Fibroblast of lung (primary cell): ENCODE results near the gene FARP1. TPM values are rescaled to one million over a fixed set of nuclear protein-coding genes. Genes with fewer than 3 reads are reported as not detected.

Experiments used
- DNase-seq, 2 donors: peaks; one replicate each; pipeline versions ENCODE4 v3.0.0 to v3.0.0-alpha.2; 2010; ENCODE audit warnings: low read depth in 2 of 2
- H2AFZ ChIP-seq: 2 replicates; pipeline ENCODE4 v1.5.1; 2012; ENCODE audit warnings: low read length, control low read depth, inconsistent platforms
- H3K27ac ChIP-seq: 2 replicates; pipeline ENCODE4 v1.5.1; 2011; ENCODE audit warnings: low read length, control low read depth; ENCODE audit not compliant: insufficient read depth
- H3K27me3 ChIP-seq: 2 replicates; pipeline ENCODE4 v1.5.1; 2011; ENCODE audit warnings: mild to moderate bottlenecking, low read length; ENCODE audit not compliant: control insufficient read depth, insufficient read depth
- H3K36me3 ChIP-seq: 2 replicates; pipeline ENCODE4 v1.5.1; 2011; ENCODE audit warnings: low read length; ENCODE audit not compliant: control insufficient read depth, insufficient read depth
- H3K4me1 ChIP-seq: 2 replicates; pipeline ENCODE4 v1.5.1; 2011; ENCODE audit warnings: low read length; ENCODE audit not compliant: control insufficient read depth, insufficient read depth; ENCODE audit errors: extremely low read depth
- H3K4me2 ChIP-seq: 2 replicates; pipeline ENCODE4 v1.5.1; 2011; ENCODE audit warnings: low read length, control low read depth; ENCODE audit not compliant: insufficient read depth; ENCODE audit errors: extremely low read depth
- H3K4me3 ChIP-seq, 4 experiments: fragments of 200-600 bp in 1 of 4; sonication (generic) in 1 of 4; replicated peaks in 1 of 4; 2 replicates each; pipeline ENCODE4 v1.5.1; 2011 to 2016; ENCODE audit warnings: low read length in 4 of 4, low read depth in 3 of 4, mild to moderate bottlenecking in 3 of 4, control low read depth in 2 of 4, inconsistent platforms in 1 of 4, mixed read lengths in 1 of 4; ENCODE audit not compliant: insufficient read depth in 1 of 4; ENCODE audit errors: control extremely low read depth in 1 of 4
- H3K79me2 ChIP-seq: 2 replicates; pipeline ENCODE4 v1.5.1; 2012; ENCODE audit warnings: mild to moderate bottlenecking, low read length, inconsistent platforms; ENCODE audit not compliant: control insufficient read depth, insufficient read depth
- H3K9ac ChIP-seq: 2 replicates; pipeline ENCODE4 v1.5.1; 2011; ENCODE audit warnings: mild to moderate bottlenecking, low read length, control low read depth; ENCODE audit not compliant: insufficient read depth
- H3K9me3 ChIP-seq: 2 replicates; pipeline ENCODE4 v1.5.1; 2012; ENCODE audit warnings: low read depth, low read length; ENCODE audit not compliant: control insufficient read depth, insufficient read depth
- H4K20me1 ChIP-seq: 2 replicates; pipeline ENCODE4 v1.5.1; 2011; ENCODE audit warnings: low read length; ENCODE audit not compliant: control insufficient read depth, insufficient read depth; ENCODE audit errors: extremely low read depth
- CTCF ChIP-seq, 2 donors: IDR thresholded peaks in 1 of 2; conservative IDR thresholded peaks in 1 of 2; 1 replicate in 1 of 2; 2 replicates in 1 of 2; pipeline ENCODE4 v1.5.1; 2011 to 2012; ENCODE audit warnings: low read length in 2 of 2, control low read depth in 1 of 2, inconsistent platforms in 1 of 2, low read depth in 1 of 2, mild to moderate bottlenecking in 1 of 2
- EZH2 ChIP-seq: IDR thresholded peaks from 2 replicates; pipeline ENCODE4 v1.5.1; 2012; ENCODE audit warnings: low read length, control low read depth, mild to moderate bottlenecking; ENCODE audit errors: missing control alignments
- polyA plus RNA-seq, 2 donors: library from polyadenylated mRNA; depleted of rRNA in 1 of 2; stranded (reverse) in 1 of 2; unstranded in 1 of 2; fragments of >200 nt; gene quantifications; 2 replicates each; pipeline ENCODE4 v1.2.1, GENCODE V29; 2011 to 2012; ENCODE audit warnings: missing spikeins in 1 of 2
- total RNA-seq: library from RNA; depleted of rRNA; stranded (reverse); fragments of >200 nt; gene quantifications from 2 replicates; pipeline ENCODE4 v1.2.1, GENCODE V29; 2014

FARP1 gene
- total and polyA plus RNA-seq, 2 donors (not counting 1 experiment from before 2014, with no cell fraction given), result 50.9 to 199 TPM

DNA sequence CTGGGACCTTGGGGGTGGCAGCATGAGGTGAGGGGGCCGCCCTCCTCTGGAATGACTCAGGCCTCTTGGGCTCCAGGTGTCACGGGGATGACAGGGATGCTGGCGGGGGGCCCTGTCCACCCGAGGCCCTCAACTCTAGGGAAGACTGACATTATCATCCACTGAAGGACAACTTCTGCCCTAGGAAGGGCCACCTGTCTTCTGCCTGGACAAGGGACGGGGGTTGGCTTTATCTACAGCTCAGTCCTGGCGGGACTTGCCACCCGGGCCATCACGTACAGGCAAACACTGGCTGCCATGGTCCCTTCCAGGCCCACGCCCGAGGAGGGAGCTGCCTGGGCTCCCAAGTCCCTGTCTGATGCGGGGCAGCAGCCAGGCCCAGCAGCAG lies 303.3 kb downstream of the FARP1 start:
- no peak overlapping the region for H2AFZ ChIP-seq
- no peaks in the 10 kb centered on the region for H4K20me1 ChIP-seq
- H3K27me3 ChIP-seq, result no peaks in the 10 kb centered on the region
- H3K79me2 ChIP-seq, result peaks cover 3% of the 10 kb centered on the region
- TF ChIP-seq EZH2, result no peak
- no peak for TF ChIP-seq CTCF (conservative IDR thresholded peaks at IDR 0.05 in 1 of 2, IDR thresholded peaks at IDR 0.05 in 1 of 2; ENCODE audit: low read depth in 1 of 2, low read length in 2 of 2)
- H3K4me2 ChIP-seq, result no peak overlapping the region
- no peak for DNase-seq
- peaks cover 25% of the 10 kb centered on the region for H3K36me3 ChIP-seq
- no peak overlapping the region for H3K4me3 ChIP-seq
- no peak overlapping the region for H3K27ac ChIP-seq
- H3K9me3 ChIP-seq, result no peaks in the 10 kb centered on the region
- H3K4me1 ChIP-seq, result peaks cover 11% of the 10 kb centered on the region
- H3K9ac ChIP-seq, result no peak overlapping the region

GRCh38 chr13:98447130-98447529 lies 304.2 kb downstream of the FARP1 start:
- peaks cover 25% of the 10 kb centered on the region for H3K36me3 ChIP-seq
- no peaks in the 10 kb centered on the region for H3K9me3 ChIP-seq
- DNase-seq, result no peak
- no peak overlapping the region for H3K9ac ChIP-seq
- H3K79me2 ChIP-seq, result peaks cover 3% of the 10 kb centered on the region
- TF ChIP-seq CTCF (conservative IDR thresholded peaks at IDR 0.05 in 1 of 2, IDR thresholded peaks at IDR 0.05 in 1 of 2; ENCODE audit: low read depth in 1 of 2, low read length in 2 of 2), result no peak
- no peak for TF ChIP-seq EZH2
- H3K27ac ChIP-seq, result no peak overlapping the region
- H2AFZ ChIP-seq, result no peak overlapping the region
- no peak overlapping the region for H3K4me3 ChIP-seq
- peaks cover 11% of the 10 kb centered on the region for H3K4me1 ChIP-seq
- no peak overlapping the region for H3K4me2 ChIP-seq
- H4K20me1 ChIP-seq, result no peaks in the 10 kb centered on the region
- H3K27me3 ChIP-seq, result no peaks in the 10 kb centered on the region

DNA sequence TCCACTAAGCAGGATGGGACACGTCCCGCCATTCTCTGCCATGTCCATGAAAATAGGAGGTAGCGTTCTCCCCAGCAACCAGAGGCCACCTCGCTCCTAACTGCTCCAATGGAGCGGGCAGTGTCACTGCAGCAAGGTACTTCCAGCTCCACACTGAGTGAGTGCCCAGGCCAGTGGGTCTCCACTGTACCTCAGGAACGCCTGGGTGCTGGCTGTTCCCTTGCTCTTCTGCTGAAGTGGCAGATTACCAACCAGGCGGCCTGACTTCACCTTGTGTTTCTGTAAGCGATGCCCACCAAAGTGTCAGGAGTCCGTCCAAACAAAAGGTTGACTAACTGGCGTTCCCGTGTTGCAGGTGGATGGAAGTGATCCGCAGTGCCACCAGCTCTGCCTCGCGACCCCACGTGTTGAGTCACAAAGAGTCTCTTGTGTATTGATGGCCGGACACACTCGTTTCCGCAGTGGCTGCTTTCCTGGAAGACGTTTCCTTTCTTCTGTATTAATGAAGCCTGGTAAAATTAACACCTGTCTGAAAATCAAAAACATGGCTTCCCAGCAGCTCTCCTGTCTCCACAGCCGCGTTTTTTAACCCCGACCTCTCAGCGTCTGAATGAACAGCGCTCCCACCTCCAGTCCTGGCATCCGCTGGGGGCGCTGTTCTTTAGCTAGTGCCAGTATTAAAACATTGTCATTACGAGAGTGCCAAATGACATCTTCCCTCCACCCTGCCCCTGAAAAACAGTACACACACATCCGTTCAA lies 305.2 kb downstream of the FARP1 start:
- Histone ChIP-seq H2AFZ (no peak overlapping the region), H3K4me3 (no peak overlapping the region), H3K9me3 (no peaks in the 10 kb centered on the region), H3K79me2 (peaks cover 3% of the 10 kb centered on the region), H3K27ac (no peak overlapping the region), H4K20me1 (no peaks in the 10 kb centered on the region), H3K4me1 (peaks cover 11% of the 10 kb centered on the region), H3K9ac (no peak overlapping the region), H3K27me3 (no peaks in the 10 kb centered on the region), H3K36me3 (peaks cover 22% of the 10 kb centered on the region), H3K4me2 (no peak overlapping the region)
- TF ChIP-seq EZH2 (no peak), CTCF (conservative IDR thresholded peaks at IDR 0.05 in 1 of 2, IDR thresholded peaks at IDR 0.05 in 1 of 2; ENCODE audit: low read depth in 1 of 2, low read length in 2 of 2) (peak; percentile 35 to 62)
- DNase-seq, result peak in 1 of 2 donors; percentile 43
